ENCODE results near the gene SLC5A10.

SLC5A10 gene

DNA sequence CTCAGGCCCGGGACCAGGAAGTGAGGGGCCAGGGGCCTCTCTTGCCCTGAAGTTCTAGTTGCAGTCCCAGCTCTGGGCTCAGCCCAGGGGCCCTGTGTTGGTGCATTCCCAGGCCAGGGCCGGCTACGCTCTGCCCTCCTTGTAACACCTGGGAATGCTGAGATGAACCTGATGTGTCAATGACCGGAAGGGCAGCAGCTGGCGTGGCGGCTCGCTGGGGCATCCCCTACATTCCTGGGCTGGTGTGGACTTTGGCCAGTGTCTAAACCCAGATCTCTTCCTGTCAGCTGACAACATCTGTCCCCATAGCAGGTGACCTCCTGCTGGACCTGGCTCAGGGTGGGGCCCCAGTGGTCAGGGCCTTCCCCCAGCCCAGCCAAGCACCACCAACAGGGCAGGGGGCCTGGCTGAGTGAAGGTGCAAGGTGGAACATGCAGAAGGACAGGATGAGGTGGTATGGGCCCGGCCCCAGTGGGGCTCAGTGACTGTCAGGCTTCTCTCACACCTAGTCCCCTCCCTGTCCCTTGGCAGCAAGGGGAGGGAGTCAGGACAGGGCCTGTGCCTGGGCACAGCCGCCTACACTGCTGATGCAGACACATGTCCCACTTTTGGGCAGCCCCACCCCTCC lies 36.7 kb downstream of the SLC5A10 start:
- no peak overlapping the region for H3K4me3 ChIP-seq (replicated peaks; ENCODE audit: low read depth, low read length)
- no peak for DNase-seq (ENCODE audit: low read depth)
- TF ChIP-seq CTCF (IDR thresholded peaks at IDR 0.05; ENCODE audit: low read length, missing control alignments): no peak

DNA sequence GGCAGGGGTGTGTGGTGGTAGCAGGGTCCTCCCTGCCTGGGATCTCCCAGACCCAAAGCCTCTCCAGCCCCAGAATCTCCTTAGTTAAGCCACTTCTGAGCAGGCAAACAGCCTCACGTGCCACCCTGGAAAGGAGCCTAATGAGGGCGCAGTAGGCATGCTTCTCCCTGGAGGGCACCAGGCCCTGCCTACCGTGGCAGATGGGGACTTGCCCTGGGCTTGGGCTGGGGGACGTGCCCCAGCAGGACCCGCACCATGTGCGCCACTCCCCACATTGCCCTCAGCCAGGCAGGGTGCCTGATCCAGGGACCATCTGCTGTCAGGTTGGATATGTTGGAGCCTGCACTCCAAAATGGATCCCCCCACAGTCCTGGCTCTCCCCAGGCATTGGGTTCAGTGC lies 38.4 kb downstream of the SLC5A10 start:
- no peak for DNase-seq (ENCODE audit: low read depth)
- no peak overlapping the region for H3K4me3 ChIP-seq (replicated peaks; ENCODE audit: low read depth, low read length)
- TF ChIP-seq CTCF (IDR thresholded peaks at IDR 0.05; ENCODE audit: low read length, missing control alignments): no peak

- H3K4me3 ChIP-seq (replicated peaks; ENCODE audit: low read depth, low read length): no peak overlapping the region
- no peak for DNase-seq (ENCODE audit: low read depth)
- no peak for TF ChIP-seq CTCF (IDR thresholded peaks at IDR 0.05; ENCODE audit: low read length, missing control alignments)
Observed at GRCh38 chr17:18991531-18992315, 39.8 kb downstream of the SLC5A10 start.

GRCh38 chr17:18992454-18993130 lies 40.6 kb downstream of the SLC5A10 start:
- H3K4me3 ChIP-seq (replicated peaks; ENCODE audit: low read depth, low read length): no peak overlapping the region
- no peak for TF ChIP-seq CTCF (IDR thresholded peaks at IDR 0.05; ENCODE audit: low read length, missing control alignments)
- no peak for DNase-seq (ENCODE audit: low read depth)

- no peak overlapping the region for H3K4me3 ChIP-seq (replicated peaks; ENCODE audit: low read depth, low read length)
- no peak for TF ChIP-seq CTCF (IDR thresholded peaks at IDR 0.05; ENCODE audit: low read length, missing control alignments)
- DNase-seq (ENCODE audit: low read depth): peak; percentile 49
Observed at GRCh38 chr17:18993905-18994526, 42.1 kb downstream of the SLC5A10 start.

GRCh38 chr17:18994631-18995030 lies 42.7 kb downstream of the SLC5A10 start:
- DNase-seq (ENCODE audit: low read depth): peak; percentile 52
- H3K4me3 ChIP-seq (replicated peaks; ENCODE audit: low read depth, low read length): no peak overlapping the region
- TF ChIP-seq CTCF (IDR thresholded peaks at IDR 0.05; ENCODE audit: low read length, missing control alignments): no peak
